ENCODE results near the gene SLC43A3. TPM values are rescaled to one million over a fixed set of nuclear protein-coding genes. Genes with fewer than 3 reads are reported as not detected.

SLC43A3 gene
- total and polyA plus RNA-seq, 2 donors (not counting 3 experiments of a cell fraction or from before 2014, with no cell fraction given) = 68.9 to 104 TPM

DNA sequence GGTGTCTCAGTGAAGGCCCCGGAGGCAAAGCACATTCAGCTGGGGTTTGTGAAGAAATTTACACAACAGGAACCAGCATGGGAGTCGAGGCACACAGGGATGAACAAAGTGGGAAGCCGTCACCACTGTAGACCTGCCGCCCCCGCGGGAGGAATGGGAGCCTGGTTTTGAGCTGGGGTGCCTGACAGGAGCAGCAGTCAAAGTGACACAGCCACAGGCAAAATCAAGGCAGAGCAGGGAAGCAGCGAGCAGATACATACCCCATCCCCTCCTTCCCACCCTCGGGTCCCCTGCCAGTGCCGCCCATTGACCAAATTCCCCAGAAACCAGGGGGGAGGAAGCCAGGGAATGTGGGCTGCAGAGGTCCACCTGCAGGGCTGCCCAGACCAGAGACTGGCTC lies 67.9 kb downstream of the SLC43A3 start:
- no peak for FAIRE-seq
- Histone ChIP-seq H3K27me3 (ENCODE audit: control insufficient read depth in 2 of 2, insufficient read depth in 2 of 2, low read length in 2 of 2) (peaks cover 0 to 5% of the 10 kb centered on the region in 2 experiments), H4K20me1 (replicated peaks; ENCODE audit: control insufficient read depth, extremely low read depth, insufficient read depth, low read length) (no peaks in the 10 kb centered on the region), H3K36me3 (ENCODE audit: control insufficient read depth in 2 of 2, extremely low read depth in 1 of 2, insufficient read depth in 2 of 2, low read length in 2 of 2) (no peaks in the 10 kb centered on the region), H3K79me2 (ENCODE audit: control insufficient read depth, insufficient read depth, low read length) (no peaks in the 10 kb centered on the region), H3K4me1 (ENCODE audit: control insufficient read depth, extremely low read depth, insufficient read depth, low read length) (no peaks in the 10 kb centered on the region), H3K4me2 (ENCODE audit: insufficient read depth, low read length) (no peak overlapping the region), H3K9ac (replicated peaks; ENCODE audit: extremely low read depth, insufficient read depth, low read length) (no peak overlapping the region), H3K4me3 (replicated peaks in 1 of 3; ENCODE audit: insufficient read depth in 1 of 3, low read depth in 1 of 3, low read length in 3 of 3) (no peak overlapping the region), H3K9me3 (replicated peaks; ENCODE audit: control insufficient read depth, insufficient read depth, low read length) (no peaks in the 10 kb centered on the region), H3K27ac (ENCODE audit: insufficient read depth, low read depth, low read length) (no peak overlapping the region), H3K9me1 (replicated peaks; ENCODE audit: control insufficient read depth, extremely low read depth, insufficient read depth, low read length) (no peaks in the 10 kb centered on the region), H2AFZ (ENCODE audit: low read depth, low read length) (no peak overlapping the region)
- TF ChIP-seq EZH2 (IDR thresholded peaks at IDR 0.05; ENCODE audit: borderline replicate concordance, low read depth, low read length, severe bottlenecking) = no peak
- TF ChIP-seq MAX (IDR thresholded peaks at IDR 0.05; ENCODE audit: insufficient read depth, insufficient read length) = no peak
- no peak for TF ChIP-seq GATA2 (IDR thresholded peaks at IDR 0.05; ENCODE audit: insufficient read depth, insufficient read length, low read depth, low read length)
- TF ChIP-seq JUN (IDR thresholded peaks at IDR 0.05; ENCODE audit: borderline replicate concordance, insufficient read depth, insufficient read length, low read depth) = no peak
- TF ChIP-seq FOS (IDR thresholded peaks at IDR 0.05; ENCODE audit: borderline replicate concordance, insufficient read depth, low read length) = no peak
- no peak for TF ChIP-seq POLR2AphosphoS5 (IDR thresholded peaks at IDR 0.05; ENCODE audit: insufficient read depth, low read depth, low read length)
- intact Hi-C loops (cut with micrococcal nuclease) (no loop called here), dilution Hi-C loops (cut with MboI; ENCODE audit: extremely low pct_ligation_motif_present, low sequenced_read_pairs) (no loop called here)
- POLR2A ChIA-PET = no interaction called here
- CTCF ChIA-PET = interaction anchor here (1.1 to 2.7 kb wide), 4 partner anchors 9 to 100 kb away, joined by 3 to 13 read pairs (median 4); no protein-coding TSS in a partner anchor
- no peak for DNase-seq (ENCODE audit: low read depth, low spot score)
- BruUV-seq (replicated peaks) = no TSS peak

DNA sequence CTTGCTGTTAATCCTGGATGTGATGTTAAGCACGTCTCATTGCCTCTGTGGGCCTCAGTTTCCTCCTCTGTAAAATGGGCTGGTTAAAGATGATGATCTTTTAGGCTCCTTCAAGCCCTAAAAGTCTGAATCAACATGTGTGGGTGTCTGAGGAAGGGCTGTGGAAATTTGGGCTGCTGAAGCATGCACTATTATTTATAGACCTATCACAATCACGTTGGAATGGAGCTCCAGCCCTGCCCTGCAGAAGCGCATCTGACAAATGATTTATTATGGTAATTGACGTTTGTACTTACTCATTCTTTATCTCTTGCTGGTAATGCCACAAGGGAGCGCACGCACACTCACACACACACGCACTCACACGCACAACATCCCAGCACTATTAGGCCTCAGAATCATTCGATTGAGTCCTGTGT lies 68.4 kb downstream of the SLC43A3 start:
- H3K36me3 ChIP-seq (ENCODE audit: control insufficient read depth in 2 of 2, extremely low read depth in 1 of 2, insufficient read depth in 2 of 2, low read length in 2 of 2) = no peaks in the 10 kb centered on the region
- no peak for FAIRE-seq
- H3K79me2 ChIP-seq (ENCODE audit: control insufficient read depth, insufficient read depth, low read length) = no peaks in the 10 kb centered on the region
- BruUV-seq (replicated peaks) = no TSS peak
- DNase-seq (ENCODE audit: low read depth, low spot score) = no peak
- H3K4me2 ChIP-seq (ENCODE audit: insufficient read depth, low read length) = no peak overlapping the region
- intact Hi-C loops (cut with micrococcal nuclease) (no loop called here), dilution Hi-C loops (cut with MboI; ENCODE audit: extremely low pct_ligation_motif_present, low sequenced_read_pairs) (no loop called here)
- ChIA-PET POLR2A (interaction anchor here (0.6 kb wide), 1 partner anchor 13 kb away, joined by 4 read pairs; no protein-coding TSS in a partner anchor), CTCF (interaction anchor here (1.9 to 2.7 kb wide), 2 partner anchors 8 to 13 kb away, joined by 4 to 13 read pairs; no protein-coding TSS in a partner anchor)
- H2AFZ ChIP-seq (ENCODE audit: low read depth, low read length) = no peak overlapping the region
- TF ChIP-seq MAX (IDR thresholded peaks at IDR 0.05; ENCODE audit: insufficient read depth, insufficient read length) (no peak), JUN (IDR thresholded peaks at IDR 0.05; ENCODE audit: borderline replicate concordance, insufficient read depth, insufficient read length, low read depth) (no peak), FOS (IDR thresholded peaks at IDR 0.05; ENCODE audit: borderline replicate concordance, insufficient read depth, low read length) (no peak), EZH2 (IDR thresholded peaks at IDR 0.05; ENCODE audit: borderline replicate concordance, low read depth, low read length, severe bottlenecking) (no peak), POLR2A (IDR thresholded peaks at IDR 0.05; ENCODE audit: low read depth, low read length) (no peak), POLR2AphosphoS5 (IDR thresholded peaks at IDR 0.05; ENCODE audit: insufficient read depth, low read depth, low read length) (no peak), GATA2 (IDR thresholded peaks at IDR 0.05; ENCODE audit: insufficient read depth, insufficient read length, low read depth, low read length) (no peak), MYC (IDR thresholded peaks at IDR 0.05; ENCODE audit: low read depth, low read length) (no peak)
- TF ChIP-seq, protein P1, sequence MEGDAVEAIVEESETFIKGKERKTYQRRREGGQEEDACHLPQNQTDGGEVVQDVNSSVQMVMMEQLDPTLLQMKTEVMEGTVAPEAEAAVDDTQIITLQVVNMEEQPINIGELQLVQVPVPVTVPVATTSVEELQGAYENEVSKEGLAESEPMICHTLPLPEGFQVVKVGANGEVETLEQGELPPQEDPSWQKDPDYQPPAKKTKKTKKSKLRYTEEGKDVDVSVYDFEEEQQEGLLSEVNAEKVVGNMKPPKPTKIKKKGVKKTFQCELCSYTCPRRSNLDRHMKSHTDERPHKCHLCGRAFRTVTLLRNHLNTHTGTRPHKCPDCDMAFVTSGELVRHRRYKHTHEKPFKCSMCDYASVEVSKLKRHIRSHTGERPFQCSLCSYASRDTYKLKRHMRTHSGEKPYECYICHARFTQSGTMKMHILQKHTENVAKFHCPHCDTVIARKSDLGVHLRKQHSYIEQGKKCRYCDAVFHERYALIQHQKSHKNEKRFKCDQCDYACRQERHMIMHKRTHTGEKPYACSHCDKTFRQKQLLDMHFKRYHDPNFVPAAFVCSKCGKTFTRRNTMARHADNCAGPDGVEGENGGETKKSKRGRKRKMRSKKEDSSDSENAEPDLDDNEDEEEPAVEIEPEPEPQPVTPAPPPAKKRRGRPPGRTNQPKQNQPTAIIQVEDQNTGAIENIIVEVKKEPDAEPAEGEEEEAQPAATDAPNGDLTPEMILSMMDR (IDR thresholded peaks at IDR 0.05; ENCODE audit: extremely low read depth in 1 of 2, insufficient read depth in 1 of 2, low read depth in 1 of 2, low read length in 2 of 2) = no peak
- no peaks in the 10 kb centered on the region for H3K9me3 ChIP-seq (replicated peaks; ENCODE audit: control insufficient read depth, insufficient read depth, low read length)
- no peaks in the 10 kb centered on the region for H3K4me1 ChIP-seq (ENCODE audit: control insufficient read depth, extremely low read depth, insufficient read depth, low read length)
- no peak overlapping the region for H3K9ac ChIP-seq (replicated peaks; ENCODE audit: extremely low read depth, insufficient read depth, low read length)
- no peak overlapping the region for H3K27ac ChIP-seq (ENCODE audit: insufficient read depth, low read depth, low read length)
- no peaks in the 10 kb centered on the region for H3K9me1 ChIP-seq (replicated peaks; ENCODE audit: control insufficient read depth, extremely low read depth, insufficient read depth, low read length)
- H3K4me3 ChIP-seq (replicated peaks in 1 of 3; ENCODE audit: insufficient read depth in 1 of 3, low read depth in 1 of 3, low read length in 3 of 3) = no peak overlapping the region
- no peaks in the 10 kb centered on the region for H4K20me1 ChIP-seq (replicated peaks; ENCODE audit: control insufficient read depth, extremely low read depth, insufficient read depth, low read length)
- peaks cover 0 to 5% of the 10 kb centered on the region in 2 experiments for H3K27me3 ChIP-seq (ENCODE audit: control insufficient read depth in 2 of 2, insufficient read depth in 2 of 2, low read length in 2 of 2)
